ENCODE results near the gene PRODH2.

GRCh38 chr19:35750167-35750566, 62.5 kb downstream of the PRODH2 start:
- TF ChIP-seq CTCF (conservative IDR thresholded peaks at IDR 0.05; ENCODE audit: low read depth, low read length) (no peak), EZH2 (IDR thresholded peaks at IDR 0.05; ENCODE audit: low read length, unreplicated experiment) (no peak), EZH2phosphoT487 (IDR thresholded peaks at IDR 0.05; ENCODE audit: borderline replicate concordance, low read length) (no peak)

Measured in PC-3 (cell line).